GM12878 (cell line): ENCODE data around the gene EED. TPM values are rescaled to one million over a fixed set of nuclear protein-coding genes. Genes with fewer than 3 reads are reported as not detected.

Experiments used
- CREM ChIP-seq: IDR thresholded peaks from 2 replicates; pipeline ENCODE4 v1.6.1; 2014; ENCODE audit warnings: antibody characterized with exemption, low read depth
- FOXM1 ChIP-seq: IDR thresholded peaks from 2 replicates; pipeline ENCODE4 v1.6.1; 2012; ENCODE audit warnings: low read depth, mild to moderate bottlenecking, inconsistent platforms, low read length, moderate library complexity
- IKZF2 ChIP-seq, 2 experiments: fragments of 450-650 bp; IDR thresholded peaks; 2 replicates each; pipeline ENCODE4 v1.6.1; 2017; ENCODE audit warnings: mild to moderate bottlenecking in 2 of 2, moderate library complexity in 2 of 2
- JUNB ChIP-seq: IDR thresholded peaks from 2 replicates; pipeline ENCODE4 v1.6.1; 2016; ENCODE audit warnings: antibody characterized with exemption, mild to moderate bottlenecking
- MTA2 ChIP-seq: fragments of 450-650 bp; IDR thresholded peaks from 2 replicates; pipeline ENCODE4 v1.6.1; 2016; ENCODE audit warnings: low read depth, mild to moderate bottlenecking, moderate library complexity
- SKIL ChIP-seq: fragments of 450-650 bp; IDR thresholded peaks from 2 replicates; pipeline ENCODE4 v1.6.1; 2017; ENCODE audit warnings: mild to moderate bottlenecking, low read depth, inconsistent platforms; ENCODE audit not compliant: poor library complexity, severe bottlenecking
- ZNF592 ChIP-seq: fragments of 450-650 bp; IDR thresholded peaks from 2 replicates; pipeline ENCODE4 v1.6.1; 2017; ENCODE audit warnings: mild to moderate bottlenecking, moderate library complexity
- polyA plus RNA-seq, 11 experiments: library from polyadenylated mRNA; depleted of rRNA in 4 of 11; unstranded in 6 of 11; stranded (reverse) in 5 of 11; fragments of >200 nt; fragmentation: Nextera tagmentation in 4 of 11; fragmentation: Illumina TruSeq in 1 of 11; extraction: Ambion mirVana in 4 of 11; extraction: Trizol in 1 of 11; gene quantifications; 1 replicate in 1 of 11; 2 replicates in 10 of 11; pipeline versions ENCODE4 v1.2.1 to v1.2.3, GENCODE V29; 2011 to 2016; ENCODE audit warnings: inconsistent platforms in 2 of 11, missing spikeins in 2 of 11, low read depth in 1 of 11
- total RNA-seq, 4 experiments: library from RNA; depleted of rRNA in 3 of 4; stranded (reverse); fragments of >200 nt in 3 of 4; fragmentation: Illumina TruSeq in 1 of 4; extraction: Trizol in 1 of 4; gene quantifications; 2 replicates each; pipeline versions ENCODE4 v1.2.1 to v1.2.3, GENCODE V29; 2013 to 2021
- TF ChIP-seq, protein P1 (sequence below): fragments of 450-650 bp; IDR thresholded peaks from 2 replicates; pipeline ENCODE4 v1.6.1; 2016; ENCODE audit warnings: mild to moderate bottlenecking

The EED gene
- total and polyA plus RNA-seq, 10 of the 15 experiments (the other 5 are each of a cell fraction or from before 2014, with no cell fraction given), result 41.5 to 140 (median 72.2) TPM

- TF ChIP-seq ZNF592 (no peak), SKIL (peak; percentile 39), JUNB (peak; percentile 90), CREM (peak; percentile 41; the same call in 1 of the 2 replicates), FOXM1 (peak; percentile 39; the same call in 1 of the 2 replicates), IKZF2 (IDR thresholded peaks at IDR 0.05) (peak; percentile 86 to 91), MTA2 (peak; percentile 23)
- TF ChIP-seq, protein P1, sequence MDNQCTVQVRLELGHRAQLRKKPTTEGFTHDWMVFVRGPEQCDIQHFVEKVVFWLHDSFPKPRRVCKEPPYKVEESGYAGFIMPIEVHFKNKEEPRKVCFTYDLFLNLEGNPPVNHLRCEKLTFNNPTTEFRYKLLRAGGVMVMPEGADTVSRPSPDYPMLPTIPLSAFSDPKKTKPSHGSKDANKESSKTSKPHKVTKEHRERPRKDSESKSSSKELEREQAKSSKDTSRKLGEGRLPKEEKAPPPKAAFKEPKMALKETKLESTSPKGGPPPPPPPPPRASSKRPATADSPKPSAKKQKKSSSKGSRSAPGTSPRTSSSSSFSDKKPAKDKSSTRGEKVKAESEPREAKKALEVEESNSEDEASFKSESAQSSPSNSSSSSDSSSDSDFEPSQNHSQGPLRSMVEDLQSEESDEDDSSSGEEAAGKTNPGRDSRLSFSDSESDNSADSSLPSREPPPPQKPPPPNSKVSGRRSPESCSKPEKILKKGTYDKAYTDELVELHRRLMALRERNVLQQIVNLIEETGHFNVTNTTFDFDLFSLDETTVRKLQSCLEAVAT, result 0 out of 2 replicates have a peak, but pooled peaks have one; percentile 10
- TF ChIP-seq, all 136 proteins: peak for 23
These were observed 48.5 kb downstream of the EED start (continued) for GRCh38 chr11:86292912-86293616.
